HTERT RPE-1 (cell line): Measurements from ENCODE around the gene ADAMTS14.
"Not testable (repeated sequence)": the region's sequence is repeated elsewhere in the genome, so short reads cannot be mapped to it uniquely, and the experiment has no call there.

Experiments
- in situ Hi-C: fragments of 300-500 bp; cut with MboI; formaldehyde crosslinking; loops from 4 replicates; pipeline ENCODE4 v1.14.3; 2020; ENCODE audit warnings: low sequenced_read_pairs

ADAMTS14 gene

DNA sequence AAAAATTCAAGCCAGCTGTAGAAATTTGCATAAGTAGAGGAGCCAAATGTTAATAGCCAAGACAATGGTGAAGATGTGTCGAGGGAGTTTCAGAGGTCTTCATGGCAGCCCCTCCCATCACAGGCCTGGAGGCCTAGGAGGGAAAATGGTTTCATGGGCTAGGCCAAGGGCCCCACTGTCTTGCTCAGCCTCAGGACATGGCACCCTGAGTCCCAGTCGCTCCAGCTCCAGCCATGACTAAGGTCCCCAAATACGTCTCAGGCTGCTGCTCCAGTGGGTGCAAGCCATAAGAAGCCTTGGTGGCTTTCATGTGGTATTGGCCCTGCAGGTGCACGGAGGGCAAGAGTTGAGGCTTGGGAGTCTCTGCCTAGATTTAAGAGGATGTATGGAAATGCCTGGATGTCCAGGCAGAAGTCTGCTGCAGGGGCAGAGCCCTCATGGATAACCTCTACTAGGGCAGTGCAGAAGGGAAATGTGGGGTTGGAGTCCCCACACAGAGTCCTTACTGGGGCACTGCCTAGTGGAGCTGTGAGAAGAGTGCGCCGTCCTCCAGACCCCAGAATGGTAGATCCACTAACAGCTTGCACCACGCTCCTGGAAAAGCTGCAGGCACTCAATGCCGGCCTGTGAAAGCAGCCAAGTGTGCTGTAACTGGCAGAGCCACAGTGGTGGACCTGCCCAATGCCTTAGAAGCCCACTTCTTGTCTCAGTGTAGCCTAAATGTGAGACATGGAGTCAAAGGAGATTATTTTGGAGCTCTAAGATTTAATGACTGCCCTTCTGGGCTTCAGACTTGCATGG lies 93.7 kb downstream of the ADAMTS14 start:
- in situ Hi-C loops: no loop called here

DNA sequence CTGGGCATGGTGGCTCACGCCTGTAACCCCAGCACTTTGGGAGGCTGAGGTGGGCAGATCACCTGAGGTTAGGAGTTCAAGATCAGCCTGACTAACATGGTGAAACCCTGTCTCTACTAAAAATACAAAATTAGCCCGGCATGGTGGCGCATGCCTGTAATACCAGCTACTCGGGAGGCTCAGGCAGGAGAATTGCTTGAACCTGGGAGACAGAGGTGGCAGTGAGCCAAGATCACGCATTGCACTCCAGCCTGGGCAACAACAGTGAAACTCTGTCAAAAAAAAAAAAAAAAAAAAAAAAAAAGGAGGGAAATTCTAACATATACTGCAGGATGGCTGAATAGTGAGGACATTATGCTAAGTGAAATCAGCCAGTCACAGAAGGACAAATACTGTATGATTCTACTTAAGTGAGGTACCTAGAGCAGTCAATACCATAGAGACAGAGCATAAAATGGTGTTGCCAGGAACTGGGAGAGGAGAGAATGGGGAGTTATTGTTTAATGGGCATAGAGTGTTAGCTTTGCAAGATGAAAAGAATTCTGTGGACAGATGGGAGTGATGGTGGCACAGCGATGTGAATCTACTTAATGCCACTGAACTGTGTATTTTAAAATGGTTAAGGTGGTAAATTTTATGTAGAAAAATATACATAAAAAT lies 95.8 kb downstream of the ADAMTS14 start:
- in situ Hi-C loops: not testable (repeated sequence)

DNA sequence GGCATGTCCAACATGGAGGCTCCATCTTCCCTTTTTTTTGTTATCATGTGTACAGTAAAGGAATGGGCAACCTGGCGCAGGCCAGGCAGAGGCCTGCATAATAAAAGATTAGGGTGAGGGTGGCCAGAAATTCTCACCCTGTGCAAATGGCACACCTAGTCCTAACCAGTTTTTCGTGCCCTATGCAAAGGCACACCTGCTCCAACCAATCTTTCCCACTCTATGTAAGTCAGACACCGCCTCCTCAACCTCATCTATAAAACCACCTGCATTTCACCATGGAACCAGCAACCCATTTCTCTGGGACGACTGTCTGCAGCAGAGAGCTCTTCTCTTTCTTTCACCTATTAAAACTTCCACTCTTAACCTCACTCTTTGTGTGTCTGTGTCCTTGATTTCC lies 96.8 kb downstream of the ADAMTS14 start:
- in situ Hi-C loops: no loop called here

DNA sequence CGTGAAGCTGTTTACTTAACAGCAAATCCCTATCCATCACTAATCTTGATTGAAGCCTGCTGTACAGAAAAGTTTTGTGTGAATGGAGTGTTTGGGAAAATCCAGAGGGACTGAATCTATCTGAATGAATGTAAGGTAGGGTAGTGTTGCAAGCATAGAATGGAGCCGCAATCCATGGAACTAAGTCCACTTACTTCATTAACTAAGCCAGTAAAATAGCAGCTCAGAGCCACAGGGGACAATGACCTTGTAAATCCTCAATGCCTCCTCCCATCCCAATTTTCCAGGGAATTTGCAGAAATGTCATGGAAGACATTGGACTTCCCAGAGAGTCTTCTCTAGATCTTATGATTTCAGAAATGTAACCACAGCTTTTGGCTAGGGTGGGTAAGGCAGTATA lies 97.7 kb downstream of the ADAMTS14 start:
- in situ Hi-C loops: no loop called here

DNA sequence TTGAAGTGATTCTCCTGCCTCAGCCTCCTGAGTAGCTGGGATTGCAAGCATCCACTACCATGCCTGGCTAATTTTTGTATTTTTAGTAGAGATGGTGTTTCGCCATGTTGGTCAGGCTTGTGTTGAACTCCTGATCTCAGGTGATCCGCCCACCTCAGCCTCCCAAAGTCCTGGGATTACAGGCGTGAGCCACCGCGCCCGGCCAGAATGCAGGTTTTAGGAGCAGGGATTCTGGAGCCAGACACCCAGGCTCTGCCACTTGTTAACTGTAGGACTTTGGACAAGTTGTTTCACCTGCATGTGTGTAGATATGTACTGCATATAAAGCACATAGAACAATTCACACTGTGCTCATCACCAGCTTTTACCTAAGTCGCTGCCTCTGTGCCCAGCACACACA lies 98.2 kb downstream of the ADAMTS14 start:
- in situ Hi-C loops: not testable (repeated sequence)

DNA sequence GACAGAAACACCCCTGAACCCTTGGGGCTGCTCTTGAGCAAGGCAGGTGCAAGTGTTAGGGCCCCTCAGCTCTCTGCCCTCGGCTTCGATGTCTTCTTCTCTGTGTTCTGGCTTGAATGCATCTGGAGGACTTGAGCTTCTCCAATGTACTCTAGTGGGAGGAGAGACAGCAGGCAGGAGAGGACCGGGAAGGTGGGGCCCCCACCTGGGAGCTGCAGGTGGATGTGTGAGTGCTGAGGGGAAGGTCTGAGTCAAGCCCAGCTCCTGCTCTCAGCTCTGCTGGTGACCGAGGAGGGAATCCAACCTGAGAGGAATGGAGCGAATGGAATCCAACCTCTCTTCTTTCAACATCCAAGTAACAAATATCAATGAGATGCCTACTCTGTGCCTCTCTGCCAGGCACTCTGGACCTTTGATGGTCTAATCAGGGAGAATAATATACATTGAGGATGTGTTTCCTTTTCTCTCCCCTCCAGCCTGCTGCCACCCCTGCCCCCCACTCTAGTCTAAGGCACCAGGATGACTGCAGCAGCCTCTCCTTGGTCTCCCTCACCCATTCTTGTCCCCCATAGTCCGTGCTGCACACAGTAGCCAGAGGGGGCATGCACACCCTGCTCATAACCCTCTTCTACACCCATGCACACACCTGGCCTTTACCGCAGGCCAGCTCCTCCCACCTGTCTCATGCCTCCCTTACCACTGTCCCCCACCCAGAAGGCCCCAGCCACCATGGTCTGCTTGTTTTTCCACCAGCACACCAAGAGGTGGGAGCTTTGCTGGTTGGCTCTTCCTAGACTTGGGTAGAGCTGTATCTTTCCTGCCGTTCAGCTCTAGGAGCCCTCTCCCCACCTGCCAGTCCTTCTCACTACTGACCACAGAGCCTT lies 99.2 kb downstream of the ADAMTS14 start:
- in situ Hi-C loops: no loop called here

DNA sequence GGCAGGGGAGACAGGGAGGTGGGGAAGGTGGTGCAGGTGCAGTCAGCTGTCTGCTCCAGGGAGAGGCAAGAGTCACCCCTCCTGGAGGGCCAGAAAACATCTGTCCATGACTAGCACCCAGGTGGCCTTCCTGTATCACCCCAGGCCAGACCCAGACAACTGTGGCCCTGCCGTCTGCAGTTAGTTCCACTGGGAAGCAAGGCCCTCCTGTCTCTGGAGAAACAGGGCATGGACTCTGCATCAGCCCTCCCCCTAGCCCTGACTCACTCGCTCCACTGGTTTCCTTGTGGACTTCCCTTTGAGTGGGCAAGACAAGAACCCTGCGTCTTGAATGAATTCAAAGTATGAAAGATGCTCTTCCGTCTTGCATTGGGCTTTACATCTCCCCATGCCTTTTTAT lies 100.3 kb downstream of the ADAMTS14 start:
- in situ Hi-C loops: no loop called here

DNA sequence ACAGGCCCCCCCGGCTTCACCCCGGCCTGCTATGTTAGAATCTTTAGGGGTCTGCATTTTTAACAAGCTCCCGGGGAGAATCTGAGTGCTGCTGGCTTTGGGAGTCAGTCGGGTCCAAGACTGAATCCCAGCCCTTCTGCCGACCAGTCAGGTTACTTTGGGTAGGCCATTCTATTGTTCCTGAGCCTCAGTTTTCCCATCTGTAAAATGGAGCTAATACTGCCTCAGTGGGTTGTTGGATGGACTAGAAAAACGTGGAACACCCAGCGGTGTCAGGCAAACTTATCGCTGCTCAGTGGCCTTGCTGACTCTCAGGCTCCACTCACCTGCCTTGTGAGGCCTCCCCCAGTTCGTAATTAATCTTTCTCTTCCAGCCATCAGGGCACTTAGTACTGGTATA lies 101.2 kb downstream of the ADAMTS14 start:
- in situ Hi-C loops: no loop called here

DNA sequence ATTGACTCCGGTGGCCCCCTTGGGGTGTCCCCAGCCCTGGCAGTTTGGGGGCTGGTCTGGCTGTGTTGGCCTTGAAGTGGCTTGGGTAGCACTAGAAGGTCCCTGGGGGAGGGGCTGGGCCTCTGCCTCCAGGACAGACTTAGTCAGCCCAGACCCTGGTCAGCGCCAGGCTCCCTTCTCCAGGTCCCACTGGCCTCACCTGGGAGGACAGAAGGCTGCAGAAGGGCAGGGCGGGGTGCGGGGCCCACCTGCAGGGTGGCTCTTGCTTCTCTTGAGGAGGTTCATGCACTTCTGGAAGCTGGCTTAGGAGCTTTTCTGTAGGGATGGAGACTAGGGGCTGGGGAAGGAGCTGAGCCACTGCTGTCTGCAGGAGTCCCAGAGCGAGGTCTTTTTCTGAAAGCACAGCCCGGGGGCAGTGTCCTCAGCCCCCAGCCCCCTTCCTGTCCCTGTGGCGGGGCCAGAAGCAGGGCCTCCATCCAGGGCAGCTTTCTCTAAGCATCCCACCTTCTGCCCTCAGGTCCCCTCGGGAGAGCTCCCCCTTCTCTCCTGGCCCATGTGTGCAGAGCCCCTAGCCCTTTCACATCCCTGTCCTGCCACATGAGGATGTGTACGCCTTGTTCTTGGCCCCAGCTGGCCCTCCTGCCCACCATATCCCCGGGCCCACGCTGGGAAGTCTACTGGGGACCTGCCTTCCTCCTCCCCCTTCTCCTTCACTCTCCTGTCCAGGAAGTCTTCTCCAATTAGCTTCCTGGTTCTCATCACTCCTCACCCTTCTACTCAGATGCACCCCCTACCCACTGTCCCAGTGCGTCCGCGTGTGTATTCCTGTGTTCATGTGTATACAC lies 101.9 kb downstream of the ADAMTS14 start:
- in situ Hi-C loops: no loop called here

DNA sequence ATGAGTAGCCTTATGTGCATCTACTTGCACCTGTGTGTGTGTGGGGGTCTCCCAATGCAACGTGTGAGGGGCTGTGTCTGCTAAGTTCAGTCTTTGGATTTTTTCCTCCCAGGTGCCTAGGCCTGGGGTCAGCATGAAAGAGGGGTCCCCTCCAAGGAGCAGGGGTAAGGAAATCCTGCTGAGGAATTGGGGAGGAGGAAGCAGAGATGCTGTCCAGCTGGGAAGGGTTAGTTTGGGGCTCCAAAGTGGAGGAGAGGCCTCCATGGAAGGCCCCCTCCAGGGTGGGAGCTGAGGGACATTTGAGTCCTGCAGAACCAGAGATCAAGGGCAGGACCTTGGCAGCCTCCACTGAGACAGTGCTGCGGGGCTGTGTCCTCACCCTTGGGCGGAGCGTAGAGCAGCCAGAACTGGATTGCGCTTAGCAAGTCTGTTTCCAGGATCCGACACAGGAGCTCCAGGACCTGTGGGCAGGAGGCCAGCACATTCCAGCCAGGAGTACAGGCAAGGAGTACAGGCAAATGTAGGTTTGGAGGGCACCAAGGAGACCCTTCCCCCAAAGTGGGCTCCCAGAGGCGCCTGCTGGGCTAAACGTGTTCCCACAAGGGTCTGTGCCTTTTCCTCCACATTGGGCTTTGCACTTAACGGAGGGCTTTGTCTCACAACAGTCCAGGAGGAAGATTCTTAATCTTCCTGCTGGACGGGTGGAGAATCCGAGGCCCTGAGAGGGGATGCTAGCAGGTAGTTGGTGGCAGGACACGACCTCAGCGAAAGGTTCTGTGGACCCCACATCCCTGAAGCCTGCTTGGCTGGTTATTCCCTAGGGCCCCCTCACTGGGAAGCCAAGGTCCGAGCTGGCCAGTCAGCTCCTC lies 102.7 kb downstream of the ADAMTS14 start:
- in situ Hi-C loops: no loop called here

DNA sequence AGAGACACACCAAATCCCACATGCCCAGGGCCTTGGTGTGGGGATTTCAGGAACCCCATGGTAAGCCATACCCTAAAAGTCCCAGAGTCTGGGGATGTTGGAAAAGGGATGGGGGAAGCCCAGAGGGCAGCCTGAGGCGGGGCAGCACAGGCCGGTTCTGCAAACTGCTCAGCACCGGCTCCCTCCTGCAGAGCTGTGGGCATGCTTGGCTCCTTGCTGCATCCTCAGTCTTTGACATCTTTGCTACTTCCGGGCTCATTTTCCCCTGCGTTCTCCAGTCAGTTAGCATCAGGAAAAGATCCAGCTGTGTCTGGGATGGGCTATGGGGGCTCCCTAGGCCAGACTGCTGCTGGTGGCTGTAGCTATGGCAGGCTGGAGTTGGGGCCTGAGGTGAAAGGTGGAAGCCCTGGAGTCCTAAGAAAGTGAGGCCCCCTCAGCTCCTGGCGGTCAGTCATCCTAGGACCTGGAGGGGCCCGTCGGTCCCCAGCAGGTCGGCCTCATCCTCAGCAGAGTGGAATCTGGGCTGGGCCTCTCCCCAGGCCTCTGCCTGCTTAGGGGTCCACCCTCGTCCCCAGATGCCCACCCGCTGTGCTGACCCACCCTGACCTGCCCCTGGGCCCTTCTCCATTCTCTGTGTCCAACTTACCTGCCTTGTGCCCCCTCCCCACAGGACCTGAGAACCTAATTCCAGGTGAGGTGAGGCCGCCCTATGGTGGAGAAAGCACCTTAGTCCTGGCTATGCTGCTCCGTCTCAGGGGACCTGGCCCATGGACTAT lies 103.6 kb downstream of the ADAMTS14 start:
- in situ Hi-C loops: no loop called here

DNA sequence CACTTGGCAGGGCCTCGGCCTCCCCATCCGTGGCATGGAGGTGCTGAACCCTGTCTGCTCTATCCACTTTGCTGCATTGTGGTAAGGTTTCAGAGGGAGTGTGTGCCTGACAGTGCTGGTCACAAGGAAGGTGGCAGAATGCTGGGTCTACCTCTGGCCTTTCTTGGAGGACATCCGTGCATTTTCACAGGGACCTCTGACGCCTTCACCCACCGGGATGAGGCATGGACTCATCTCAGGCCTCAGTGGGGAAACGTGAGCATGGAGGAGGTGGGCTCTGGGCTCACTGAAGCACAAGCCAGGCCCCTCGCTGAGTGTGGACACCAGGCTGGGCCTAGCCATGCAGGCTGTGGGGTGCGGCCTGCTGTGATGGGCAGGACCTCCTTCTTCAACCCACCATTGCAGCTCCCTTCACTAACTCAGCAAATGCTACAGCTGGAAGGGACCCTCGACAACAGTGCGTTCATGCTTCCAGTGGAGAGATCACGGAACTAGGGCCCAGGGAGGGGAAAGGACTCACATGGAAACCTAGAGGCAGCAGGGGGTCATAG lies 104.2 kb downstream of the ADAMTS14 start:
- in situ Hi-C loops: no loop called here

DNA sequence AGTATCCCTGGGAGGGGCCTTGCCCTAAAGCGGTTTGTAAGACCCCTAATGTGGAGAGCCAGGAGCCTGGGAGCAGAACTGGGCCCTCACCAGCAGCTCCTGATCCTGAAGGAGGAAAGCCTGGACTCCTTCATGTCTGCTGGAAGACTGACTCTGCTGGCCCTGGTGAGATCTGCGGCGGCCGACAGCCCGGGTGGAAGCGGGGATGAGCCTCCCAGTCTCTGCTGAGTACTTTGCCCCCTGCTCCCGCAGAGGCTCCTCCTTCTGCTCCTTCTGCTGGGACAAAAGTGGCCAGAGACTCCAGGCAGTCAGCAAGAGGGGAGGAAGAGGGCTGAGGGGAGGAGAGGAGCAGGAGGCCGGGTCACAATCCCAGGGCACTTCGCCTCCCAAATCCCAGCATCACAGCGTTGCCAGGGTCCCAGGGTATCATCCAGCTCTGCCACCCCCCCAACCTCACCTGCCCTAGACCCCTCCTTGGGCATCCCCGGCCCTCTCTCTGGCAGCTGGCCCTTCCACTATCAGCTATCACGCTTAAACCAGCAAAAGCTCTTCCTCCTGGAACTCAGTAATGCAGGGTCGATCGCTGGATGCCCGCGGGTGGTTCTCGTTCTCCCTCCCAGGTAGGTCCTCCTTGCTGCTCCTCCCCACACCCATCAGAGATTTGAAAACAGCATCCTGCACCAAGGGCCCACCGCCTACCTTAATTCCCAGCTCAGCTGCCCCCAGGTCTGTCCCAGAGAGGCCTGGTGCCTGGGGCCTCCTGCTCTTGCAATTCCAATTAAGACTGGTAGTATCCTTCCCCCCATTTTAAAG lies 105.0 kb downstream of the ADAMTS14 start:
- in situ Hi-C loops: no loop called here

DNA sequence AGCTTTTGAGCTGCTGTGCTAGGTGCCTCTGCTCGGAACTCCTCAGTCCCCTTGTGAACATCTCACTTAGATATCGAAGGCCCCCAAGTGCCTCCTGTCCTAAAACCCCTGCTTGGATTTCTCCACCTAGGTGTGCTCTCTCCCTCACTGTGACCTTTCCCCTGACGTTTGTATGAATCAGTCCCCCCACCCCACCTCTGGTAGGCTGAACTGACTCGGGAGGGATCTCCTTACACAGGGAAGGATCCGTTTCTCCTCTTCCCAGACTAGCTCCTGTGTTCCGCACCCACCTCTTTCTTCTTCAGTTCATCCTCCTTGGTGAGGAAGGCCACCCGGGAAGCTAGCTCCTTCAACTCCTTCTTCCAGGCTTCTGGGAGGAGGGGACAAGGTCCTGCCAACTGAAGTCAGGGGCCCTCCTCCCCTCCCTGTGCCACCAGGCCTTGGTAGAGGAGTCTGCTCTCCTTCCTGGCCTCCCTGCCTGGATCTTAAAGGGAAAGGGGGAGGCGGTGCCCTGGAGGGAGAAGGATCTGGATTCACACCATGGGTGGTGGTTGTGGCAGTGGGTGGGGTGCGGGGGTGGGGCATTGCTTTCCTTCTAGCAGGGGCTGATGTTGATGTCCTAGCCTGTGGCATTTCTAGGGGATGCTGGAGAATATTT lies 106.1 kb downstream of the ADAMTS14 start:
- in situ Hi-C loops: no loop called here

DNA sequence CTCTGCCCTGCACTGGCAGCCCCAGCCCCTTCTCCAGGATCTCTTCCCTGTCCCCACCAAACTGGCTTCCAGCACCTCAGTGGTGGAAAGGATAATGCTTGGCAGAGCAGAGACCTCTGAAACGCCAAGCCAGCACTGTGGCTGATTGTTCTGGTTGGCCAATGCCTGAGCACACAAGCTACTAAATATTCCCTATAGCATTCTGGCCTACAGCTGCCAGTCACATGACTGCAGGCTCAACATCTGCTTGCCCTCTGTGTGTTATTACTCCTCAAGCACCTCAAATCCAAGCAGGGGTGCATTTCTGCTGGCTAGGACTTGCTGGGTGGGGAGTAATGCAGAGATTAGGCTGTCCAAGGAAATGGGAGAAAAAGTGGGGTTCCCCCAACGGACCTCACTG lies 106.8 kb downstream of the ADAMTS14 start:
- in situ Hi-C loops: no loop called here

DNA sequence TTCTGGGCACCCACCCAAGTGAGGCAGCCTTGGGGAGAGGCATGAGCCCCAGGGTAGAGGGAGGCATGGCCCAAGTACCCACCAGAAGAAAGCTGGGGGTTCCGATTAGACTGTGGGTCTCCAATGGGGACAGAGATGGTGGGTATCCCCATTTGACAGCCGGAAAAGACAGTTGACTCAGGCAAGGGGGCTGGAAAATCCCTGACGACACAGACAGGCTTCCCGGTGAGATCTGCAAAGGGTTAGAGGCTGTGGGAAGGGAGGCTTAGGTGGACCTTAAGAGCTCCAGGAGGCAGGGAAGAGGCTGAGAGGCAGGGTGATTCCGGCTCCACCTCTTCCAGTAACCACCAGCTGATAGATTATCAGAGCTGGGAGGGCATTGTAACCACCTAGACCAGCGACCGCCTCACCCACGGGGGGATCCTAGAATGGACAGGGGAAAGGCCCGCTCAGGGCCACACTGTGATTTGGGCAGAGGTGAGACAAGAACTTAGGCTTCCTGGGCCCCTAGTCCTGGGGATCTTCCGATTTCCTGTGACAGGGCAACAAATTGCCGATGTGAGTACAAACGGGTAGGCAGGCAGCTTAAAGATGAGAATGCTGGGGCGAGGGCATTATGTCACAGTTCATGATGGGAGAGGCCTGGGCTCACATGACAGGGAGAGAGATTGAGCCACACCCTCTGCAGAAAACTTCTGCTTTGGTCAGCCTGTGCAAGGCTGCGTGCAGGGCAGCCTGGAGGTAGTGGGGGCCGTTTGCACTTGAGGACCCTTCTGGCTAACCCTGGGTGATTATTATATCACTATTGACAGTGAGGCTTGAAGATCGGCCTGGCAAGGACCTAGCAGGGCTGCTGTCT lies 107.4 kb downstream of the ADAMTS14 start:
- in situ Hi-C loops: no loop called here
